ENCODE data around the gene MAGI2.

DNA sequence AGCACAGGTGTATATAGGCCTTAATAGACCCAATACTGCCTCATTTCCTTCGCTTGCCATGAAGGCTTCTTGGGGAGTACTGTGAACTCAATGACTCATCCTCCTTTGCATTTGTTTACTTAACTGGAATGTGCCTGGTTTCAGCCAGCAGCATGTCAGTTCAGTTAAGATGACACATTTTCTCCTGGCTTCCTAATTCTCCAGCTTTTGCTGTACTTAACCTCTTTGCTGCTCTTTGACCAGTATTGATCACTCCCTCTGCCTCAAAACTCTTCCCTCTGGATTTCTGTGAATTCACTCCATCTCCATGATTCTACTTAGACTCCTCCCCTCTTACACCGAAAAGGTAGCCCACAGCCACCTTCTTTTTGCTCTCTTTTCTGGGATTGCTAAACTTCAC lies 135.7 kb downstream of the MAGI2 start:
- TF ChIP-seq, protein P1, sequence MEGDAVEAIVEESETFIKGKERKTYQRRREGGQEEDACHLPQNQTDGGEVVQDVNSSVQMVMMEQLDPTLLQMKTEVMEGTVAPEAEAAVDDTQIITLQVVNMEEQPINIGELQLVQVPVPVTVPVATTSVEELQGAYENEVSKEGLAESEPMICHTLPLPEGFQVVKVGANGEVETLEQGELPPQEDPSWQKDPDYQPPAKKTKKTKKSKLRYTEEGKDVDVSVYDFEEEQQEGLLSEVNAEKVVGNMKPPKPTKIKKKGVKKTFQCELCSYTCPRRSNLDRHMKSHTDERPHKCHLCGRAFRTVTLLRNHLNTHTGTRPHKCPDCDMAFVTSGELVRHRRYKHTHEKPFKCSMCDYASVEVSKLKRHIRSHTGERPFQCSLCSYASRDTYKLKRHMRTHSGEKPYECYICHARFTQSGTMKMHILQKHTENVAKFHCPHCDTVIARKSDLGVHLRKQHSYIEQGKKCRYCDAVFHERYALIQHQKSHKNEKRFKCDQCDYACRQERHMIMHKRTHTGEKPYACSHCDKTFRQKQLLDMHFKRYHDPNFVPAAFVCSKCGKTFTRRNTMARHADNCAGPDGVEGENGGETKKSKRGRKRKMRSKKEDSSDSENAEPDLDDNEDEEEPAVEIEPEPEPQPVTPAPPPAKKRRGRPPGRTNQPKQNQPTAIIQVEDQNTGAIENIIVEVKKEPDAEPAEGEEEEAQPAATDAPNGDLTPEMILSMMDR (conservative IDR thresholded peaks at IDR 0.05; ENCODE audit: low read length): no peak
- TF ChIP-seq EZH2phosphoT487 (IDR thresholded peaks at IDR 0.05; ENCODE audit: borderline replicate concordance): no peak

All from Loucy (cell line).